Lower leg skin (tissue), 3 donors: ENCODE data around the gene ZNF474.

ENCODE experiments used
- POLR2A ChIP-seq, 2 donors: fragments of 450-650 bp; IDR thresholded peaks; one replicate each; pipeline ENCODE4 v1.6.1; 2016 to 2017; ENCODE audit warnings: antibody characterized with exemption in 2 of 2, mild to moderate bottlenecking in 1 of 2, moderate library complexity in 1 of 2
- TF ChIP-seq, protein P1 (sequence below), 3 donors: fragments of 450-650 bp; IDR thresholded peaks; one replicate each; pipeline ENCODE4 v1.5.1; 2016; ENCODE audit warnings: antibody characterized with exemption in 3 of 3, mild to moderate bottlenecking in 3 of 3, moderate library complexity in 2 of 3

DNA sequence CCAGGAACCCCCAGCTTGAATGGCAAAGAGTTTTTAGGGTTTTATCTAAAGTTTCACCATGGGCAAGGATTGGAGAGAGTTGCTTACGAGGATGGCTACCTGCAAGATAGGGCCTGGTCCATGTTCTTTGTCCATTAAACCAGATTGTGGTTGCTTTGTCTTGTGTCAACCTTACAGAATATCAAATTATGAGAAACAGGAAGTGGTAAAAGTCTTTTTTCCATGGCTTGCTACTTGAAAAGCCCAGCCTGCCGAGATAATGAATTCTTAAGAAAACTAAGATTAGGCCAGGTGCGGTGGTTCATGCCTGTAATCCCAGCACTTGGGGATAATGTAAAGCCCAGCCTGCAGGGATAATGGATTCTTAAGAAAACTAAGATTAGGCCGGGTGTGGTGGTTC lies 24.4 kb downstream of the ZNF474 start:
- TF ChIP-seq, protein P1, sequence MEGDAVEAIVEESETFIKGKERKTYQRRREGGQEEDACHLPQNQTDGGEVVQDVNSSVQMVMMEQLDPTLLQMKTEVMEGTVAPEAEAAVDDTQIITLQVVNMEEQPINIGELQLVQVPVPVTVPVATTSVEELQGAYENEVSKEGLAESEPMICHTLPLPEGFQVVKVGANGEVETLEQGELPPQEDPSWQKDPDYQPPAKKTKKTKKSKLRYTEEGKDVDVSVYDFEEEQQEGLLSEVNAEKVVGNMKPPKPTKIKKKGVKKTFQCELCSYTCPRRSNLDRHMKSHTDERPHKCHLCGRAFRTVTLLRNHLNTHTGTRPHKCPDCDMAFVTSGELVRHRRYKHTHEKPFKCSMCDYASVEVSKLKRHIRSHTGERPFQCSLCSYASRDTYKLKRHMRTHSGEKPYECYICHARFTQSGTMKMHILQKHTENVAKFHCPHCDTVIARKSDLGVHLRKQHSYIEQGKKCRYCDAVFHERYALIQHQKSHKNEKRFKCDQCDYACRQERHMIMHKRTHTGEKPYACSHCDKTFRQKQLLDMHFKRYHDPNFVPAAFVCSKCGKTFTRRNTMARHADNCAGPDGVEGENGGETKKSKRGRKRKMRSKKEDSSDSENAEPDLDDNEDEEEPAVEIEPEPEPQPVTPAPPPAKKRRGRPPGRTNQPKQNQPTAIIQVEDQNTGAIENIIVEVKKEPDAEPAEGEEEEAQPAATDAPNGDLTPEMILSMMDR (IDR thresholded peaks at IDR 0.05): no peak
- no peak for TF ChIP-seq POLR2A (IDR thresholded peaks at IDR 0.05)
